Activated naive CD4-positive, alpha-beta T cell (primary cell): ENCODE results near the gene TNFRSF13B.
"Not testable (repeated sequence)": the region's sequence is repeated elsewhere in the genome, so short reads cannot be mapped to it uniquely, and the experiment has no call there.

Source experiments
- DNase-seq, 4 experiments: peaks; one replicate each; lab custom pipeline; 2025; lab: John Stamatoyannopoulos, UW

Gene TNFRSF13B

GRCh38 chr17:16911141-16911937 lies 60.6 kb downstream of the TNFRSF13B start:
- peak in 1 of 4 experiments; percentile 31 for DNase-seq

- no peak for DNase-seq
Observed at GRCh38 chr17:16910341-16910740, 61.6 kb downstream of the TNFRSF13B start.

- DNase-seq: no peak
Observed at GRCh38 chr17:16909472-16910246, 62.3 kb downstream of the TNFRSF13B start.

GRCh38 chr17:16908273-16908672 lies 63.6 kb downstream of the TNFRSF13B start:
- DNase-seq: no peak

- no peak for DNase-seq
Observed at GRCh38 chr17:16906680-16907079, 65.2 kb downstream of the TNFRSF13B start.

GRCh38 chr17:16905593-16906191 lies 66.2 kb downstream of the TNFRSF13B start:
- no peak for DNase-seq

GRCh38 chr17:16903070-16903469 lies 68.8 kb downstream of the TNFRSF13B start:
- not testable (repeated sequence) for DNase-seq

- DNase-seq: no peak
Observed at GRCh38 chr17:16900288-16900882, 71.5 kb downstream of the TNFRSF13B start.

GRCh38 chr17:16897211-16897896 lies 74.6 kb downstream of the TNFRSF13B start:
- not testable (repeated sequence) for DNase-seq

- not testable (repeated sequence) for DNase-seq
Observed at GRCh38 chr17:16896235-16896634, 75.7 kb downstream of the TNFRSF13B start.

GRCh38 chr17:16893527-16893926 lies 78.4 kb downstream of the TNFRSF13B start:
- not testable (repeated sequence) for DNase-seq

- DNase-seq: not testable (repeated sequence)
Observed at GRCh38 chr17:16892876-16893454, 79.0 kb downstream of the TNFRSF13B start.

- DNase-seq: no peak
Observed at GRCh38 chr17:16889088-16889465, 82.8 kb downstream of the TNFRSF13B start.
